NCI-H2196 treated with DMSO at 0.1 percent for 48 hours (cell line): ENCODE measurements around the gene RNF141.

Experiments
- DNase-seq: peaks from one replicate; lab custom pipeline; 2025; ENCODE audit not compliant: unreplicated experiment; lab: John Stamatoyannopoulos, UW

RNF141 gene

GRCh38 chr11:10524471-10524870, 16.5 kb downstream of the RNF141 start:
- DNase-seq, result no peak

- no peak for DNase-seq
Observed at GRCh38 chr11:10522921-10523320, 18.1 kb downstream of the RNF141 start.

GRCh38 chr11:10522276-10522675, 18.7 kb downstream of the RNF141 start:
- no peak for DNase-seq

- DNase-seq, result no peak
Observed at GRCh38 chr11:10520562-10520961, 20.4 kb downstream of the RNF141 start.

- DNase-seq, result no peak
Observed at GRCh38 chr11:10519630-10520029, 21.4 kb downstream of the RNF141 start.

- no peak for DNase-seq
Observed at GRCh38 chr11:10518891-10519290, 22.1 kb downstream of the RNF141 start.

GRCh38 chr11:10518123-10518522, 22.9 kb downstream of the RNF141 start:
- no peak for DNase-seq

- DNase-seq, result no peak
Observed at GRCh38 chr11:10515418-10515817, 25.6 kb downstream of the RNF141 start.

- DNase-seq, result no peak
Observed at GRCh38 chr11:10514709-10515108, 26.3 kb downstream of the RNF141 start.

GRCh38 chr11:10514202-10514601, 26.8 kb downstream of the RNF141 start:
- no peak for DNase-seq

GRCh38 chr11:10511181-10511621, 29.8 kb downstream of the RNF141 start:
- no peak for DNase-seq

- no peak for DNase-seq
Observed at GRCh38 chr11:10506008-10506370, 35.0 kb downstream of the RNF141 start.

- no peak for DNase-seq
Observed at GRCh38 chr11:10505278-10506007, 35.5 kb downstream of the RNF141 start.

GRCh38 chr11:10504490-10504889, 36.5 kb downstream of the RNF141 start:
- no peak for DNase-seq

- DNase-seq, result no peak
Observed at GRCh38 chr11:10503777-10504480, 37.1 kb downstream of the RNF141 start.

- no peak for DNase-seq
Observed at GRCh38 chr11:10503221-10503620, 37.8 kb downstream of the RNF141 start.

- no peak for DNase-seq
Observed at GRCh38 chr11:10502770-10503169, 38.2 kb downstream of the RNF141 start.

- DNase-seq, result no peak
Observed at GRCh38 chr11:10502065-10502680, 38.8 kb downstream of the RNF141 start.

- no peak for DNase-seq
Observed at GRCh38 chr11:10500757-10501684, 40.0 kb downstream of the RNF141 start.

GRCh38 chr11:10499874-10500601, 40.9 kb downstream of the RNF141 start:
- no peak for DNase-seq
